Kasumi-1 (cell line): ENCODE results near the gene RBM15.

ENCODE experiments used
- DNase-seq, 2 experiments: peaks; one replicate each; lab custom pipeline; 2025; lab: John Stamatoyannopoulos, UW

RBM15 gene

GRCh38 chr1:110348050-110348449 lies 8.9 kb downstream of the RBM15 start:
- DNase-seq, result no peak

- no peak for DNase-seq
These were observed 9.6 kb downstream of the RBM15 start for GRCh38 chr1:110348771-110349170.

DNA sequence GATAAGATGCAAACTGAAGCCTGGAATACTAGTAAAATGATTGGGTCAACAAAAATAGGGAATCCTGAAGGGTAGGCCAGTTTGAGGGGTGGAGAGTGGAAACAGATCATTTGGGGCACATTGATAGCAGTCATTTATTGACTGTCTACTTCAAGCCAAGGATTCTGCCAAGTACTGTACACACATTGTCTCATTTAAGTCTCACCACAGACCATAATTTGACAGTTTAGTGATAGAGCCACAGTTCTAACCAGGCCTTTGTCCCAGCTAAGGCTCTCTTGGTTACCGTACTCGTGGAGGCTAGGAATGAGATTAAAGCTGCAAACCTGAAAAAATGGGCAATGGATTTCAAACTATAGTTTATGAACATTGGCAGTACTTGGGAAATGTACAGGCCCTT lies 11.2 kb downstream of the RBM15 start:
- no peak for DNase-seq

DNA sequence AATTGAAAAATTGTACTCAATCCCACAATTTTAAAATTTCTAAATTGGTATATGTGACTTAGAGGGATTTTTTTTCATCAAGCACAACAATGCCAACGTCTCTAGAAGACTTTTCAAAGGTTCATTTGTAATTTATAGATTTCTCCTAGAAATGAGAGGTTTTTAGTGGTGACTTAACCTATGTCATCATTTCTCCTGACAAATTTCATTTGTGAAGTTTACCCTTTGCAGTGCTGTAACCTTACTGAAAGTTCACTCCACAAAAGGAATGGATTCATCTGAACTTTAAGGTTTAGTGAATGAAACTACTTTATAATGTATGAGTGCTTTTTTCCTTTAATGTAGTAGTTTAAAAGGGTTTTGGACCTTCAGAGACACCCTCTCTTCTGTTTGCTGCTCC lies 16.1 kb downstream of the RBM15 start:
- DNase-seq, result no peak

DNA sequence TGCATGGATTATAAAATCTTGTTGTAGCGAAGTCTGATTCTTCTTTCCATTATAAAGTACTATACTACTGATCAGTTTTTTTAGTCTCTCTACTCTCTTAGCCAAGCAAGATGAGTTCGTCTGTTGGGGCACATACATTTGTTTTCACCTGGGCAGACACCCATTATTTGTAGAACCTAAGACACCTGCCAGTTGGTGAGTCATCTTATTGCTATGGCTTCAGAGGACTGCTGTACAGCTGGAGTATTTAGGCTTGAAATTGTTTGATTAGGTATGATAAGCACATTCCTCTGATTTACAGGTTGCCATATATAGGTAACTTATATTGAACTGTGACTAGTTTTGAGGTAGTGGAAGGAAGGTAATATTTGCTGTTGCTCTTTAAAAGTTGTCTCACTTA lies 17.2 kb downstream of the RBM15 start:
- DNase-seq, result no peak

DNA sequence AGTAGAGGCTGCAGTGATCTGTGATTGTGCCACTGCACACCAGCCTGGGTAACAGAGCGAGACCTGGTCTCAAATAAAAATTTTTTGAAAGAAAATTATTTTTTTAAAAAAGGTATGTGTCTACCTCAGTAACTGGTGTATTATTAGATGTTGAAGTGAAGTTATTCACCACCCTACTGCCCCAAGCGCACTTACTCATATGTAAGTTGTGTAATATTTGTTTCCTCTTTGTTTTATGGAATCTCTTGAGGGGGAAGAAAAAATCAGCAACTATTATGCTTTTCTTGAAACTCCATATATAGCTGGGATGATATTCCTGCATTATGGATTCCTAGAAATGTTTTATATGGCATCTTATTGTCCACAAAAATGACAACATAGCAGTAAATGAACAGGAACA lies 21.3 kb downstream of the RBM15 start:
- DNase-seq, result no peak

- DNase-seq, result no peak
These were observed 22.7 kb downstream of the RBM15 start for GRCh38 chr1:110361856-110362255.

- DNase-seq, result no peak
These were observed 25.0 kb downstream of the RBM15 start for GRCh38 chr1:110364221-110364620.

DNA sequence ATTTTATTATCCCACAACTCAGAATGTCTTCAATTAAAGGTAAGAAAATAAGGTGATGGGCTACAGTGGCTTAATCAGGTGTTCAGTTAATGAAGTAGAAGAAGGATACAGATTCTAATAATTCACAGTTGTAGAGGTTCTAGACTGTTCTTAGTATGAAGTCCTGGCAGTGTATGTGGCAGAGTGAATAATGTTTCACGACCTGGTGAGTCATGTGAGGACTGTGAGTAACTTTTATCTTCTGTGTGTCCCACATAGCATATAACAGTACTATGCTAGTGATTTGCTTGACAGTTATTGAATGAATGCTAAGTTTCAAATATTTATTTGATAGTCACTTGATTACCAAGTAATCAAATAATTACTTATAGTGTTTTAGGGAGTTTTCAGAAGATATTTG lies 31.6 kb downstream of the RBM15 start:
- no peak for DNase-seq

GRCh38 chr1:110375490-110375889 lies 36.3 kb downstream of the RBM15 start:
- DNase-seq, result no peak

GRCh38 chr1:110380672-110381283 lies 41.6 kb downstream of the RBM15 start:
- DNase-seq, result no peak

GRCh38 chr1:110383251-110383990 lies 44.2 kb downstream of the RBM15 start:
- no peak for DNase-seq

GRCh38 chr1:110384581-110385321 lies 45.6 kb downstream of the RBM15 start:
- no peak for DNase-seq

- DNase-seq, result no peak
These were observed 46.2 kb downstream of the RBM15 start for GRCh38 chr1:110385369-110385768.

GRCh38 chr1:110387048-110387754 lies 48.0 kb downstream of the RBM15 start:
- no peak for DNase-seq

GRCh38 chr1:110390096-110390495 lies 50.9 kb downstream of the RBM15 start:
- no peak for DNase-seq

GRCh38 chr1:110390692-110391245 lies 51.6 kb downstream of the RBM15 start, which contains the start of gene SLC16A4:
SLC16A4 (minus strand) TSS chr1:110391026; CDS start chr1:110389323, 1,703 bp downstream.
- no peak for DNase-seq

DNA sequence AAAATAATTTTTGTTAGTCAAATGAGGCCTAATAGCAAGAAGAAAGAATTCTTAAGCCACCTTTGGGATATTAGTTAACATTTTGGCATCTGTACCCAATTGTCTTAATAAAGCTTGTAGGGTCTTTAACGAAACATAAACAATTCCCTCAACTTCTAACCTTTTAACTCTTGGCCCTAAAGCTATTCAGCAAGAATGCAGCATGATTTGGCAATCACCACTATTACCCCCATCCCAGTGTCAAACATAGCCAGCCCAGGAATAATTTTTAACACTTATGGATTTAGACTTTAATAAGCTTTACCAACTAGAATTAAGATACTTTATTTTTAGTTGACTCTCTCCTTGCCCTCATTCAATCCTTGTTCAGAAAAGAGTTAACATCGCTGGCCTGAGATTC lies 54.1 kb downstream of the RBM15 start:
- no peak for DNase-seq

GRCh38 chr1:110393691-110394492 lies 54.7 kb downstream of the RBM15 start:
- no peak for DNase-seq

GRCh38 chr1:110394493-110394820 lies 55.3 kb downstream of the RBM15 start:
- no peak for DNase-seq
